Anterior cingulate cortex (tissue), 58 donors: ENCODE data around the gene GRN.
"Not testable (repeated sequence)": the region's sequence is repeated elsewhere in the genome, so short reads cannot be mapped to it uniquely, and the experiment has no call there.

Experiments used
- DNase-seq, 58 donors: peaks; one replicate each; lab custom pipeline; 2025; lab: John Stamatoyannopoulos, UW

The GRN gene

DNA sequence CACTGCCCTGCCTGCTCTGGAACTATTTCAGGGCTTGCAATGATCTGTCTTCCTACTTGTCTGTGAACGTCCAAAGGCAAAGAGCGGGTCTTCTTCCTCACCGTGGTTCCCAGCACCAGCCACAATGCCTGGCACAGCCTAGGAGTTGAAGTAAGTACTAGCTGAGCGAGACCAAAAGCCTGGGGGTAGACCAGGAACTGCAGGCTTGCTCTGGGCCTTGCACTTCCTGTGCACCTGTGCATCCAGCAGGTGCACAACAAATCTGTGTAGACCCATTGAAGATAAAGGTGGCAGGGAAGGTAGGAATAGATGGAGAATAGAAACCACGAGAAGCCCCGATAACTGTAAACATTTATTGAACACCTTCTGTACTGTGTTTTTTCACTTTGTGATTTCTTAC is 13.9 kb downstream of the GRN start:
- DNase-seq, result no peak

- no peak for DNase-seq
Observed at GRCh38 chr17:44359458-44360143, 14.5 kb downstream of the GRN start.

DNA sequence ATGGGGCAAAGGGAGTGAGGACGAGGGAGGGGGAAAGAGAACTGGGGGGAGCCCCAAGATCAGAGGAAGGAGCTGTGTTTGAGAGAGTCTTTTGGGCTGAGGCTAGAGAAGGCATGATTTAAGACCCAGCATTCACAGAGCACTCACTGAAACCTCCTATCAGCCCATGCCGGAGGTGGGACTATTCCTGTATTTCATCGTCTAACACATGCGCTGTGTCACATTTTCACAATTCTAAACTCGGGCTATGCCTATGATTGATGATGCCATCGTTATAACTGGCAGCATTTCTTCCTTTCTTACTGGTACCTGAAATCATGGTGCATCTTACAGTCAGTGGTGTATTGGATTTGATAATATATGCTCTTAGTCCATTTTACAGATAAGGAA is 15.0 kb downstream of the GRN start:
- peak in 1 of 58 donors; percentile 13 for DNase-seq

- peak in 4 of 58 donors; percentile 19 to 58 (median 28) for DNase-seq
Observed at GRCh38 chr17:44360826-44361225, 15.7 kb downstream of the GRN start.

DNA sequence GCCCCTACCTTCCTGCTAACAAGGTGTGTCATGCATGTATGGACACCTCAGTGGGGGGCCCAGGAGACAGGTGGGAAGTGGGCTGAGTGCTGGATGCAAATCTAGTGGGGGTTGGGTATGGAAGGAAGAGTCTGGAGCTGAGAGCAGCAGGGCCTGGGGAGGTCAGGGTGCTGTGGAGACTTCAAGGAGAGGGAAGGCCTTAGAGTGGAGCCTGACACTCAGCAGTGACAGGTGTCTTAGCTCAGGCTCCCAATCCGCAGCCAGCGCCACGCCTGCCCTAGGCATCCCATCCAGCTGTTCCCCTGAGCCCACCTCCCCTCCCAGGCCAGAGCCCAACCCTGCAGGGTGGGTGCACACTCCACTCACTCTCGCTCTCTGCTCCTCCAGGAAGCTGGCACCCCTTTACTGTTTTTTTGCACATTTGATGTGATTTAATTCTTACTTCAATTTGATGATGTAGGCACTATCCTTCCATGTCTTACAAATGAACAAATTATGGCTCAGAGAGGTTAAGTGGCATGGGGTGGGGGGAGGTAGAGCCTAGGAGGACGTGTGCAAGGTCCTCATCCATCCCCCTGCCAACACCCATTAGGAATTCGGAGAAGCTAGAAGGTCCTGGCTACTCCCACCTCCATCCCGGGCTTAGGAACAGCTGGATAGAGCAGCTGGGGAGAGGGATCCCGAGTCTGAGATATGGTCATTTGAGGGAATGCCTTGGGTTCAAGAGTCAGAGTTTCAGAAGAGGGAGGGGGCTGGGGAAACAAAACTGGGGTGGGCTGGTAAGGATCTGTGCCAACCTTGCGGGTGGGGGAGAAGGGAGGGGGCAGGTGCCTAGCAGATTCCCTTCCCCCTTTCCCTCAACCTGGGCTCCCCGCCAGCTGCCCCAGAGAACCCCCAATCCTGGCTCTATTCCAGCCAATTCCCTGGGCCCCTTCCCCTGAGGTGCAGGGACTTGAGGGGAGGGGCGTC is 16.5 kb downstream of the GRN start:
- DNase-seq, result no peak

GRCh38 chr17:44362459-44362948 is 17.4 kb downstream of the GRN start:
- DNase-seq, result no peak

- DNase-seq, result peak in 5 of 58 donors; percentile 17 to 39 (median 27)
Observed at GRCh38 chr17:44362949-44363612, 18.0 kb downstream of the GRN start.

DNA sequence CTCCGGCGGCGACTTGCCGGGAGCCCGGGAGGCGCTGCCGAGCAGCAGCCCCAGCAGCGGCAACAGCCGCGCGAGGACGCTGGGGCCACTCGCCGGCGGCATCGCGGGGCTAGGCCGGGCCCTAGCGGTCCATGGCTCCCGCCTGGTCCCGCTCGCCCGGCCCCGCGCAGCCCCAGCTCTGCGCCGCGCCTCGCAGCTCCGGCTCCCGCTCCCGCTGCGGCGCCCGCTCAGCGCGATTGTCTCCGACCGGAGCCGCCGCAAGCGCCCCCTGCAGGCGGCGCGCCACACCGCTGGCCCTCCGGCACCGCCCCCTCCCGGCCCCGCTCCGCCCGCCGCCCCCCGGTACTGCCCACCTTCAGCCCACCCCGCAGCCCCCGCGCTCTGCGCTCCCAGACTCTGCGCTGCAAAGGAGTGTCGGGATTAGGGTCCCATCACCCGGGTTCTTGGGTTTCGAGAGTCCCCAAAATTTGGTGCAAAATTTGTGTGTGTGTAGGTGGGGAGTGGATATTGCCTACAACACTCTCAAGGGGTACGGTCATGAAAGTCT is 18.6 kb downstream of the GRN start, which contains the start of gene FAM171A2:
Gene FAM171A2 (minus strand): TSS at position 241 of the 547 bp plus-strand sequence. CDS start 139 bp downstream, at position 102.
- DNase-seq, result peak in 30 of 58 donors; percentile 9 to 65 (median 40)

DNA sequence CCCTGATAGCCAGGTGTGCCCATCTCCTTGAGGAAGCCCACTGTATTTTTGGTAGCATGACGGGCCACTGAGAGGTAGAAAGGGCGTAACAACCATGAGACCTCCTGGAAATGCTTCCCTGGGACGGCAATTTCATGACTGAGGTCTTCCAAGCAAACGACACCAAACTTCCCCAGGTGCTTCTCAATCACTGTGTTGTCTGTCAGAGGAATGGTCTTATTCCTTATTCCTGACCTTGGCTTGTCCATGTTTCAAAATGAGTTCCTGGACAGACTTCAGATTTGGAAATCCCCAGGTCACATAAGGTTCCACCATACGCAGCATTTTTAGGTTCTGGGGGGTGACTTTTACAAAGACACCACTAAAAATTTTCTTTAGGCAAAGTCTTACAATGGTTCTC is 19.9 kb downstream of the GRN start:
- DNase-seq, result not testable (repeated sequence)

DNA sequence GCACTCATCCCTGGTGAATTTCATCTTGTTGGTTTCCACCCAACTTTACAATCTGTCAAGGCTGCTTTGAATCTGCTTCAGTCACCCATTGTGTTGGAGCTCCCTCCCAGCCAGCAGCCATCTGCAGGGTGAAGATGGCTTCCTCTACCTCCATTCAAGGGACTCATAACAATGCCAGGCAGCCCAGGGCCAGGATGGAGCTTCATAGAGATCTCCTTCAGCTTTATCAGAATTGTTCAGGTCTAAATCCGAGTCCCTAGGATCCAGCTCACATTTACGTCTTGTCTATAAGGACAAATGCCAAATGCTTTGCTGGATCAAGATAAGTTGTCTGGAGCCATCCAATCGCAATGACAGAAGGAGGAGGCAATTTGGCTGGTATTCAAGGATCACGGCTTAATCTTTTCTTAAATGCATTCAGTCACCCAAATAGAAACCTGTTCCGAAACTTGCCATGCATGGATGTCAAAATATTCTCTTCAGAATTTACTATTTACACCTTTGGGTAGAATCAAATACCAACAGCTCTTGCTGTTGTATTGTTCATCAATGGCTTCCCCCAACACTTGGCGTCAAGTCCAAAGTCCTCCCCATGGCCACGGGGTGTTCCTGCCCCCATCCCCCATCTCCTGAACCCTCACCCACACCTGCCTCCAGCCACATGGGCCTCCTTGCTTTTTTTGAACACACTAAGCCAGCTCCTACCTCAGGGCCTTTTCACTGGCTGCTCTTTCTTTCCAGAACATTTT is 22.3 kb downstream of the GRN start:
- peak in 20 of 58 donors; percentile 21 to 74 (median 44) for DNase-seq

- not testable (repeated sequence) for DNase-seq
Observed at GRCh38 chr17:44368391-44369243, 23.5 kb downstream of the GRN start.

DNA sequence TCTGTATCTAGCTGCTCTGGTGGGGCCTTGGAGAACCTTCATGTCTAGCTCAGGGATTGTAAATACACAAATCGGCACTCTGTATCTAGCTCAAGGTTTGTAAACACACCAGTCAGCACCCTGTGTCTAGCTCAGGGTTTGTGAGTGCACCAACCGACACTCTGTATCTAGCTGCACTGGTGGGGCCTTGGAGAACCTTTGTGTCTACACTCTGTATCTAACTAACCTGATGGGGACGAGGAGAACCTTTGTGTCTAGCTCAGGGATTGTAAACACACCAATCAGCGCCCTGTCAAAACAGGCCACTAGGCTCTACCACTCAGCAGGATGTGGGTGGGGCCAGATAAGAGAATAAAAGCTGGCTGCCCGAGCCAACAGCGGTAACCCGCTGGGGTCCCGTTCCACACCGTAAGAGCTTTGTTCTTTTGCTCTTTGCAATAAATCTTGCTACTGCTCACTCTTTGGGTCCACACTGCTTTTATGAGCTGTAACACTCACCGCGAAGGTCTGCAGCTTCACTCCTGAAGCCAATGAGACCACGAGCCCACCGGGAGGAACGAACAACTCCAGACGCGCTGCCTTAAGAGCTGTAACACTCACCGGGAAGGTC is 24.4 kb downstream of the GRN start:
- not testable (repeated sequence) for DNase-seq

GRCh38 chr17:44372036-44372435 is 26.9 kb downstream of the GRN start:
- DNase-seq, result no peak

GRCh38 chr17:44374306-44375195 is 29.4 kb downstream of the GRN start:
- no peak for DNase-seq

- no peak for DNase-seq
Observed at GRCh38 chr17:44375196-44376017, 30.3 kb downstream of the GRN start.

GRCh38 chr17:44376124-44376523 is 31.0 kb downstream of the GRN start:
- DNase-seq, result peak in 26 of 58 donors; percentile 10 to 63 (median 32)
